ENCODE results near the gene OR5H6.

- TF ChIP-seq USF1 (IDR thresholded peaks at IDR 0.05) (no peak), RAD21 (IDR thresholded peaks at IDR 0.05; ENCODE audit: low read depth) (no peak), MAX (IDR thresholded peaks at IDR 0.05) (no peak), EP300 (IDR thresholded peaks at IDR 0.05; ENCODE audit: borderline replicate concordance) (no peak), ZBTB7A (IDR thresholded peaks at IDR 0.05; ENCODE audit: low read depth) (no peak), YY1 (IDR thresholded peaks at IDR 0.05; ENCODE audit: low read depth) (no peak), CREB1 (IDR thresholded peaks at IDR 0.05; ENCODE audit: low read depth) (no peak), CEBPB (IDR thresholded peaks at IDR 0.05) (no peak)
Measured at GRCh38 chr3:98262046-98262445, 2.0 kb upstream of the OR5H6 start.
